ENCODE results near the gene AHCYL1. TPM values are rescaled to one million over a fixed set of nuclear protein-coding genes. Genes with fewer than 3 reads are reported as not detected.

Gene AHCYL1
- total RNA-seq, 3 donors from 2014 or later (not counting 1 experiment from before 2014, with no cell fraction given), result 23.3 to 30.0 (median 29.1) TPM

GRCh38 chr1:110034451-110035235, 50.1 kb downstream of the AHCYL1 start, which contains the start of gene STRIP1:
STRIP1 (plus strand) TSS chr1:110034624; CDS start chr1:110034638, 14 bp downstream.
- H3K27ac ChIP-seq (ENCODE audit: low read length), result peak within 1 kb of the TSS; percentile 80
- peaks cover 25% of the 10 kb centered on the region for H3K4me1 ChIP-seq (ENCODE audit: control insufficient read depth, insufficient read depth, low read length)
- ATAC-seq (peak; percentile 92 to 97 (median 95)), DNase-seq (peak; percentile 87 to 97)
- H3K4me1 Mint-ChIP-seq, result peaks cover 35 to 39% of the 10 kb centered on the region in 2 donors
- no peaks in the 10 kb centered on the region for H3K27me3 ChIP-seq (ENCODE audit: control insufficient read depth, insufficient read depth, low read length)
- H3K9me3 ChIP-seq (ENCODE audit: control insufficient read depth, insufficient read depth, low read length), result no peaks in the 10 kb centered on the region
- H3K4me3 Mint-ChIP-seq, result peak within 1 kb of the TSS; percentile 94
- intact Hi-C loops (cut with micrococcal nuclease), result loop anchor here (1.0 to 2.0 kb wide), 2 partner anchors 50 to 304 kb away; partner anchors contain the start of genes AHCYL1 and RBM15
- H3K36me3 Mint-ChIP-seq, result no peaks in the 10 kb centered on the region
- under 1% methylated on average over 66 of the region's 66 CpGs for WGBS (ENCODE audit: insufficient coverage)
- H3K27ac Mint-ChIP-seq, result peak within 1 kb of the TSS; percentile 93 to 96
- H3K36me3 ChIP-seq (ENCODE audit: control insufficient read depth, insufficient read depth, low read length), result peaks cover 17% of the 10 kb centered on the region
- no peaks in the 10 kb centered on the region for H3K9me3 Mint-ChIP-seq
- TF ChIP-seq CTCF (IDR thresholded peaks at IDR 0.05), result no peak
- H3K27me3 Mint-ChIP-seq (ENCODE audit: low read depth in 2 of 2), result no peaks in the 10 kb centered on the region
- H3K4me3 ChIP-seq (ENCODE audit: low read length), result peak within 1 kb of the TSS; percentile 76

GRCh38 chr1:110035236-110035752, 50.7 kb downstream of the AHCYL1 start:
- H3K4me1 Mint-ChIP-seq, result peaks cover 35 to 39% of the 10 kb centered on the region in 2 donors

GRCh38 chr1:110038271-110038670, 53.7 kb downstream of the AHCYL1 start:
- 95% methylated on average over 5 of the region's 5 CpGs for WGBS (ENCODE audit: insufficient coverage)
- ATAC-seq (no peak), DNase-seq (no peak)
- H3K4me3 Mint-ChIP-seq, result no peak overlapping the region
- H3K27me3 Mint-ChIP-seq (ENCODE audit: low read depth in 2 of 2), result no peaks in the 10 kb centered on the region
- no peaks in the 10 kb centered on the region for H3K9me3 ChIP-seq (ENCODE audit: control insufficient read depth, insufficient read depth, low read length)
- no peaks in the 10 kb centered on the region for H3K36me3 Mint-ChIP-seq
- H3K27me3 ChIP-seq (ENCODE audit: control insufficient read depth, insufficient read depth, low read length), result no peaks in the 10 kb centered on the region
- H3K4me3 ChIP-seq (ENCODE audit: low read length), result no peak overlapping the region
- TF ChIP-seq CTCF (IDR thresholded peaks at IDR 0.05), result no peak
- no peaks in the 10 kb centered on the region for H3K9me3 Mint-ChIP-seq
- no peak overlapping the region for H3K27ac Mint-ChIP-seq
- intact Hi-C loops (cut with micrococcal nuclease), result no loop called here
- H3K4me1 ChIP-seq (ENCODE audit: control insufficient read depth, insufficient read depth, low read length), result peaks cover 7% of the 10 kb centered on the region
- H3K4me1 Mint-ChIP-seq, result peaks cover 22 to 24% of the 10 kb centered on the region in 2 donors
- H3K27ac ChIP-seq (ENCODE audit: low read length), result no peak overlapping the region
- H3K36me3 ChIP-seq (ENCODE audit: control insufficient read depth, insufficient read depth, low read length), result peaks cover 51% of the 10 kb centered on the region

More at GRCh38 chr1:110035236-110035752, 50.7 kb downstream of the AHCYL1 start:
- WGBS (ENCODE audit: insufficient coverage), result 10% methylated on average over 16 of the region's 16 CpGs
- peaks cover 21% of the 10 kb centered on the region for H3K36me3 ChIP-seq (ENCODE audit: control insufficient read depth, insufficient read depth, low read length)
- H3K4me3 Mint-ChIP-seq, result peak overlapping the region; percentile 94
- peak overlapping the region; percentile 76 for H3K4me3 ChIP-seq (ENCODE audit: low read length)
- peak overlapping the region; percentile 93 to 96 for H3K27ac Mint-ChIP-seq
- no peaks in the 10 kb centered on the region for H3K27me3 ChIP-seq (ENCODE audit: control insufficient read depth, insufficient read depth, low read length)
- intact Hi-C loops (cut with micrococcal nuclease), result loop anchor here (2.0 kb wide), 1 partner anchor 304 kb away; the partner anchor contains the start of gene RBM15
- peaks cover 21% of the 10 kb centered on the region for H3K4me1 ChIP-seq (ENCODE audit: control insufficient read depth, insufficient read depth, low read length)
- ATAC-seq (no peak), DNase-seq (no peak)
- H3K9me3 ChIP-seq (ENCODE audit: control insufficient read depth, insufficient read depth, low read length), result no peaks in the 10 kb centered on the region
- no peaks in the 10 kb centered on the region for H3K9me3 Mint-ChIP-seq
- peak overlapping the region; percentile 66 for H3K27ac ChIP-seq (ENCODE audit: low read length)
- no peak for TF ChIP-seq CTCF (IDR thresholded peaks at IDR 0.05)
- H3K27me3 Mint-ChIP-seq (ENCODE audit: low read depth in 2 of 2), result no peaks in the 10 kb centered on the region
- H3K36me3 Mint-ChIP-seq, result no peaks in the 10 kb centered on the region
